Memory B cell (primary cell): Measurements from ENCODE around the gene MNAT1.
"Not testable (repeated sequence)": the region's sequence is repeated elsewhere in the genome, so short reads cannot be mapped to it uniquely, and the experiment has no call there.

Source experiments
- ATAC-seq: fragments of 150-1000 bp; cut with Tn5 transposase; 2 replicates; pipeline ENCODE4 v1.10.0; 2021; ENCODE audit warnings: low read depth, mild to moderate bottlenecking, moderate library complexity
- DNase-seq, 2 donors: peaks; one replicate each; pipeline ENCODE4 v3.0.0; 2022; ENCODE audit warnings: low spot score in 2 of 2
- H3K27ac Mint-ChIP-seq: one replicate; pipeline ENCODE4 v1.8.0; 2022; ENCODE audit warnings: mild to moderate bottlenecking, moderate library complexity, mixed read lengths
- H3K27me3 Mint-ChIP-seq: one replicate; pipeline ENCODE4 v1.8.0; 2022; ENCODE audit warnings: mixed read lengths
- H3K36me3 Mint-ChIP-seq: one replicate; pipeline ENCODE4 v1.8.0; 2022; ENCODE audit warnings: mild to moderate bottlenecking, mixed read lengths
- H3K4me1 Mint-ChIP-seq: one replicate; pipeline ENCODE4 v1.8.0; 2022; ENCODE audit warnings: mixed read lengths
- H3K4me3 Mint-ChIP-seq: one replicate; pipeline ENCODE4 v1.8.0; 2022; ENCODE audit warnings: mild to moderate bottlenecking, moderate library complexity, mixed read lengths
- H3K9me3 Mint-ChIP-seq: one replicate; pipeline ENCODE4 v1.8.0; 2022; ENCODE audit warnings: mixed read lengths

Gene MNAT1

DNA sequence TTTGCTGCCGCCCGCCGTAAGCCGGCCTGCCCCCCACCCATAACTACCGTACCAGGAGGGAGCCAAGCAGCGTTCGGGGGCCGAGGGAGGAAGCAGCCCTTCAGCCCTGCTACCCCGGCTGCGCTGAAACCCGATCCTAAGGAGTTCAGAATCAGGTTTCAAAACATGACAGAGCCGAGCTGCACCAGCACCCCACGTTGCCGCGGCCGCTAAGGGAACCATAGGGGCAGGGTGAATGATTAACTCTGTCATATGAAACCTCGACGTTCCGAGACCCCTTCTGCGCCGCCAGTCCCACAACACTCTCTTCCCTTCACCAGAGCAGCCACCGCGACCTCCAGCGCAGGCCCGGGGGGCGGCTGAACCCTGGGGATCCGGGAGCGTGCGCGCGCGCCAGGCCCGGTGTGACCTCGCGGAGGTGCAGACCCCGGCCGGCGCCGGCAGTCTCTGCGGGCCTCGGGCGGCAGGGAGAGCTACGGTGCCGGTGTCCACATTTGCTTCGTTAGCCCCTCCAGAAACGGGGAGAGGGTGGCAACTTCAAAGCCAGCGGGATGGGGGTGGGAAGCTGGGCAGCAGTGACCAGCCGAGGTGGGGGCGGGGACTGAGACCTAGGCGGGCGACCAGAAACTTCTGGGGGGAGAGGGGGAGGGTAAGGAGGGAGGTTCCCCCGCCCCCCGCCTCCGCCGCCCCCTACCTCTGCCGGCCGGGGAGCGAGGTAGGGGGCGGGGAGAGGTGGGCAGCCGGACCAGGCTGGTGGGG, 12.0 kb upstream of the MNAT1 start:
- no peak overlapping the region for H3K27ac Mint-ChIP-seq
- H3K4me1 Mint-ChIP-seq, result peaks cover 12% of the 10 kb centered on the region
- H3K27me3 Mint-ChIP-seq, result peaks cover 25% of the 10 kb centered on the region
- peak; percentile 18 to 40 for DNase-seq
- H3K36me3 Mint-ChIP-seq, result no peaks in the 10 kb centered on the region
- H3K9me3 Mint-ChIP-seq, result no peaks in the 10 kb centered on the region
- peak; percentile 40 for ATAC-seq
- peak overlapping the region; percentile 97 for H3K4me3 Mint-ChIP-seq

DNA sequence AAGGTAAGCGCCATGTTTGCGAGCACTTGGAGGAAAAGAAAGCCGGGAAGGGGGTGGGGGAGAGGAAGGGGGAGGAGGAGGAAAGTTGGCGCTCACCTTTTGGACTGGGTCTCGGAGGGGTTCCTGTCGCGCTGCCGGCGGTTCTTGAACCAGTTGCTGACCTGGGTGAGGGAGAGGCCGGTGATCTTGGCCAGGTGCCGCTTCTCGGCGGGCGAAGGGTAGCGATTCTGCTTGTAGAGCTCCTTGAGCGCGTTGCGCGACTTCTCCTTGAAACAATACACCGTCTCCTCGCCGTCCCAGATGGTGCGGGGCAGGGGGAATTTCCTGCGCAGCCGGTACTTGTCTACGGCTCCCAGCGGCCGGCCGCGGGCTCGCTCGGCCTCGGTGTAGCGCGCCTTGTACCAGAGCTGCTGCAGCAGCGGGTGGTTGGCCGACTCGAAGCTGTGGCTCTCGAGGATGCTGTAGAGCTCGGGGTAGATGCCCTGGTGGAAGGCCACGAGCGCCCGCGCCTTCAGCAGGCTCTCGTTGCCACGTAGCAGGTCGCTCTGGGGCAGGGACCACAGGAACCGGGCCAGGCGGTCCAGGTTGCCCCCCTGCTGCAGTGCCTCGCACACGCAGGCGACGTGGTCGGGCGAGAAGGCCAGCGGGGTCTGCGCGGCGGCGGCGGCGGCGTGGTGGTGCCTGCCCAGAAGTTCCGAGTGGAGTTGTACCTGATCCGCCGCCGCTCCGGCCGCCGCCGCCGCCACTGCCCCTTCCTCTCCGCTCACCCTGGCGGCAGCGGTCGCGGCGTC, 11.2 kb upstream of the MNAT1 start:
- H3K27ac Mint-ChIP-seq, result no peak overlapping the region
- H3K9me3 Mint-ChIP-seq, result no peaks in the 10 kb centered on the region
- ATAC-seq (peak; percentile 44), DNase-seq (peak; percentile 30 to 44)
- no peaks in the 10 kb centered on the region for H3K36me3 Mint-ChIP-seq
- peak overlapping the region; percentile 97 for H3K4me3 Mint-ChIP-seq
- H3K4me1 Mint-ChIP-seq, result peaks cover 12% of the 10 kb centered on the region
- peaks cover 27% of the 10 kb centered on the region for H3K27me3 Mint-ChIP-seq

DNA sequence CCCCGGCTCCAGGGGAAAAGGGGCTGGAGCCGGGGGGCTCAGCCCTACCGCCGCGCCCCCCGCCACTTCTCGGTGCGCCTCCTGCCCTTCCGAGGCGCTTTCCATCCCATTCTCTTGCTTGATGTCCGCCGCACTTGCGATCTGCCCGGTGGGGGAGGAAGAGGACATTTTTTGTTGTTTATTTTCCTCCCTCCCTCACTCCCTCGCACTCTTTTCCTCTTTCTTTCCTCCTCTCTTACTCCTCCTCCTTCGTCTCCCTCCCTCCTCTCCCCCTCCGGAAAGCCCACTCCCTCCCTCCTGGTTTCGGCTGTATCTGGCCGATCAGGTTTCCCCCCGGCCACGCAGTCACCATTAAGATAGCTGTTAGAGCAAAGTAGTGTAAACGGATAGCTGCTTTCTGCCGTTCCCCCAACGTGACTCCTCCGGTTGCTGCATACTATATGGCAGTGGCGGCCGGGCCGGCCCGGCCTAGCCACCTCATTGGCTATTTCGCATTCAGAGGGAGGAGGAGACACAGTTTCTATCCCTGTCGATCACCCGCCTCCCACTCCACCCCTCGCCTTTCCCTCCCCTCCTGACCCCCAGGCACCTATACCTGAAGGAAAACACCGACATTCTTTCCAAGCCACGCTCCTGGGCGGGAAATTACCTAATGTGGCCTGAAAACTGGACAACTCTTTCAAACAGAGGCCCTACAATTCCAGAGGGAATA, 10.5 kb upstream of the MNAT1 start, which contains the start of gene SIX4:
SIX4 (minus strand) TSS at position 445 of the 712 bp plus-strand sequence; CDS start at position 168, 277 bp downstream.
- Mint-ChIP-seq H3K9me3 (no peaks in the 10 kb centered on the region), H3K27ac (no peak within 1 kb of the TSS), H3K27me3 (peaks cover 27% of the 10 kb centered on the region), H3K4me3 (peak within 1 kb of the TSS; percentile 97), H3K4me1 (peaks cover 12% of the 10 kb centered on the region), H3K36me3 (no peaks in the 10 kb centered on the region)
- ATAC-seq (peak; percentile 36), DNase-seq (peak in 1 of 2 donors; percentile 9)

DNA sequence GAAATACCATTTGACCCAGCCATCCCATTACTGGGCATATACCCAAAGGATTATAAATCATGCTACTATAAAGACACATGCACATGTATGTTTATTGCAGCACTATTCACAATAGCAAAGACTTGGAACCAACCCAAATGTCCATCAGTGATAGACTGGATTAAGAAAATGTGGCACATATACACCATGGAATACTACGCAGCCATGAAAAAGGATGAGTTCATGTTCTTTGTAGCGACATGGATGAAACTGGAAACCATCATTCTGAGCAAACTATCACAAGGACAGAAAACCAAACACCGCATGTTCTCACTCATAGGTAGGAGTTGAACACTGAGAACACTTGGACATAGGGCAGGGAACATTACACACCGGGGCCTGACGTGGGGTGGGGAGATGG, 3.3 kb upstream of the MNAT1 start:
- H3K36me3 Mint-ChIP-seq, DNase-seq, H3K27ac Mint-ChIP-seq, H3K9me3 Mint-ChIP-seq, H3K4me3 Mint-ChIP-seq, ATAC-seq: not testable (repeated sequence)
- H3K27me3 Mint-ChIP-seq, result peaks cover 21% of the 10 kb centered on the region
- peaks cover 13% of the 10 kb centered on the region for H3K4me1 Mint-ChIP-seq

DNA sequence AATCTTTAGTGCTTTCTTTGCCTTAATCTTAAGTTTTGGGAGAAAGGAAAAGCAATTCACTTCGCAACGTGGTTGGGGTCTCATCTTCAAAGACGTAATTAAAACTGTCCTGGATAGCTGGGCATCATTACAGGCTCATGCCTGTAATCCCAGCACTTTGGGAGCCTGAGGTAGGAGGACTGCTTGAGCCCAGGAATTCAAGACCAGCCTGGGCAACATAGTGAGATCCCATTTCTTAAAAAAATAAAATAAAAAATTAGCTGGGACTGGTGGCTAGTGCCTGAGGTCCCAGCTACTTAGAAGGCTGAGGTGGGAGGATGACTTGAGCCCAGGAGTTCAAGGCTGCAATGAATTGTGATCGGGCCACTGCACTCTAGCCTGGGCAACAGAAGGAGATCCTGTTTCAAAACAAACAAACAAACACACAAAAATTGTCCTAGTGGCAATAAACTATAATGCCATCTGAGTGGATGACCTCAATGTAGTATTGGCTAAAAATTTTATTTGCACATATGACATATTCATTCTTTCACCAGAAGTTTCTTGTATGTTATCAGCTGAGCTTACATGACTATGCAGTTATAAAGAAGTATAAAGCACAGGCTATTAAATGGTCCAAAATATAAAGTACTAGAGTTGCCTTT, 1.6 kb upstream of the MNAT1 start:
- DNase-seq (no peak), ATAC-seq (no peak)
- H3K27me3 Mint-ChIP-seq, result peaks cover 13% of the 10 kb centered on the region
- H3K27ac Mint-ChIP-seq, result no peak overlapping the region
- H3K9me3 Mint-ChIP-seq, result no peaks in the 10 kb centered on the region
- peaks cover 3% of the 10 kb centered on the region for H3K36me3 Mint-ChIP-seq
- peaks cover 13% of the 10 kb centered on the region for H3K4me1 Mint-ChIP-seq
- H3K4me3 Mint-ChIP-seq, result no peak overlapping the region

DNA sequence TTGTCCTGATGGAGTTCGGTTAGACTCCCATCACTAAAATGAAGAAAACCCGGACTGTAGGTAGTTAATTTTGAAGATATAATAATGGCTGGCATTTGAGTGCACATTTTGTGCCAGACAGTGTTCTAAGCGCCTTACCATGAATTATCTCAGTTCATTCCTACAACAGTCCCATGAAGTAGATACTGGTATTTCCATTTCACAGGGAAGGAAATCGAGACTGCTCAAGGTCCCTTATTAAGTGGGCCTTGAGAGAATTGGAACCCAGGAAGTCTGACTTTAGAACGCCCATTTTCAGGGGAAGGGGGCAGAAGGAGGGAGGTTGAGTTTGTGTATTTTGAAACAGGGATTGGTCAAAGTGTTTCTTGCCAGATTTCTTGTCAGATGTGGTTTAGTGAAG, 855 bp downstream of the MNAT1 start:
- DNase-seq (no peak), ATAC-seq (no peak)
- H3K9me3 Mint-ChIP-seq, result no peaks in the 10 kb centered on the region
- H3K27me3 Mint-ChIP-seq, result peaks cover 5% of the 10 kb centered on the region
- H3K4me3 Mint-ChIP-seq, result peak overlapping the region; percentile 93
- H3K4me1 Mint-ChIP-seq, result peaks cover 20% of the 10 kb centered on the region
- peaks cover 3% of the 10 kb centered on the region for H3K36me3 Mint-ChIP-seq
- H3K27ac Mint-ChIP-seq, result peak overlapping the region; percentile 97

DNA sequence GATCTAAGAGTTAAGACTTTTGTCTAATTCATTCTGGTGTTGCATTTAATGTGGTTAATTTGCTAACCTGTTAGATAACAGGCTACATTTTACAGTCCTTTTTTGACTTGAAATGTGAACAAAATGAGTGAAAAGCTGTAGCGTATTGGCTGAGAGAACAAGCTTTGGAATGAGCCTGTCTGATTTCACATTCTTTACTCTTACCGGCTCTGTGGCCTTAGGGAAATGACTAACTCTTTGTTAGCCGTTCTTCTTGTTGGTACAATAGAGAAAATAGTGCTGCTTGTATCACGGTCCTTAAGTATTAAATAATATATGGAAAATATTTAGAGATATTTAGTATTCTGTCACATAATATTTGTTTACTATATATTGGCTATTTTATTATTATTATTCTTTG, 1.9 kb downstream of the MNAT1 start:
- H3K27me3 Mint-ChIP-seq, result no peaks in the 10 kb centered on the region
- H3K9me3 Mint-ChIP-seq, result no peaks in the 10 kb centered on the region
- no peak for ATAC-seq
- no peak overlapping the region for H3K4me3 Mint-ChIP-seq
- peaks cover 20% of the 10 kb centered on the region for H3K4me1 Mint-ChIP-seq
- no peak for DNase-seq
- no peak overlapping the region for H3K27ac Mint-ChIP-seq
- no peaks in the 10 kb centered on the region for H3K36me3 Mint-ChIP-seq

DNA sequence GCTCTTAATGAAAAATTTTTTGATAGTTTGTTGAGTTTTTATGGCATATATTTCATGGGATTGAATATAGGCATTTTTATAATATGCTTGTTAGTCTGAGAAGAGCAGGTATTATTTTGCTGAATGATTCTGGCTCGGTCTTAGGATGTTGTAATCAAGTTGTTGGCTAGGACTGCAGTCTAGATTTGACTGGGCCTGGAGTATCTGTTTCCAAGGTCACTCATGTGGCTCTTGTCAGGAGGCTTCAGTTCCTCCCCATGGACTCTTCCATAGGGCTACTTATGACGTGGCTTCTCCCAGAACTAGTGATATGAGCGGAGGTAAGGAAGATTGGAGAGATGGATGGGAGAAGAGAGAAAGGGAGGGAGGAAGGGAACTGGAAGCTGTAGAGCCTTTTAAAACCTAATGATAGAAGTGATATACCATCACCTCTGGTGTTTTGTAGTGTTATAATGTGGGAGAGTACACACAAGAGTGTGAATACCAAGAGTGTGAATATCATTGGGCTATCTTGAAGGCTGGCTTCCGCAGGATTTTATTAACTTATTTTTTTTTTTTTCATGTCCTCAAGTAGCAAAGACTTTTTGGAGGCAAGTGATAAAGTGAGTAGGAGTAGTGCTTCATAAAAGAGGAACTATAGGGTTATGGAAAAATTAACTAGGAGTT, 4.4 kb downstream of the MNAT1 start:
- no peaks in the 10 kb centered on the region for H3K27me3 Mint-ChIP-seq
- H3K9me3 Mint-ChIP-seq, result no peaks in the 10 kb centered on the region
- ATAC-seq (no peak), DNase-seq (no peak)
- H3K27ac Mint-ChIP-seq, result no peak overlapping the region
- peaks cover 20% of the 10 kb centered on the region for H3K4me1 Mint-ChIP-seq
- H3K4me3 Mint-ChIP-seq, result no peak overlapping the region
- H3K36me3 Mint-ChIP-seq, result peaks cover 5% of the 10 kb centered on the region

DNA sequence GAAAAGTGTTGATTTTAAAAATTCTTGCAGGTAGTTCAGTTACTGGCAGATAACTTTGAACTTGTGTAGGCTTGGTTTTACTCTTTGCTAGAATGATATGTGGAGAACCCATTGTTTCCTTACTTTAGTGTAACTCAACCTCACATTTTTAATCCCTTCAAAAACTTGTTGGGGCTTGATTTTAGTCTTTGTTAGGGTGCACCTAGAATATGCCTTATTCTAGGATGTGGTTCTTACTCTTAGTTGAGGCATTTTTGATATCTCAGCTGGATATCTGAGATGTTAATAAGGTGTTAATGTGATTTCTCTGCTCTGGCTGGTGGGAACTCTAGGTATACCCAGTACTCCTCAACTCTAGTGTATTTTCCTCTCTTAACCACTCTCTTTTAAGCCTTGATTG, 10.0 kb downstream of the MNAT1 start:
- ATAC-seq, result no peak

DNA sequence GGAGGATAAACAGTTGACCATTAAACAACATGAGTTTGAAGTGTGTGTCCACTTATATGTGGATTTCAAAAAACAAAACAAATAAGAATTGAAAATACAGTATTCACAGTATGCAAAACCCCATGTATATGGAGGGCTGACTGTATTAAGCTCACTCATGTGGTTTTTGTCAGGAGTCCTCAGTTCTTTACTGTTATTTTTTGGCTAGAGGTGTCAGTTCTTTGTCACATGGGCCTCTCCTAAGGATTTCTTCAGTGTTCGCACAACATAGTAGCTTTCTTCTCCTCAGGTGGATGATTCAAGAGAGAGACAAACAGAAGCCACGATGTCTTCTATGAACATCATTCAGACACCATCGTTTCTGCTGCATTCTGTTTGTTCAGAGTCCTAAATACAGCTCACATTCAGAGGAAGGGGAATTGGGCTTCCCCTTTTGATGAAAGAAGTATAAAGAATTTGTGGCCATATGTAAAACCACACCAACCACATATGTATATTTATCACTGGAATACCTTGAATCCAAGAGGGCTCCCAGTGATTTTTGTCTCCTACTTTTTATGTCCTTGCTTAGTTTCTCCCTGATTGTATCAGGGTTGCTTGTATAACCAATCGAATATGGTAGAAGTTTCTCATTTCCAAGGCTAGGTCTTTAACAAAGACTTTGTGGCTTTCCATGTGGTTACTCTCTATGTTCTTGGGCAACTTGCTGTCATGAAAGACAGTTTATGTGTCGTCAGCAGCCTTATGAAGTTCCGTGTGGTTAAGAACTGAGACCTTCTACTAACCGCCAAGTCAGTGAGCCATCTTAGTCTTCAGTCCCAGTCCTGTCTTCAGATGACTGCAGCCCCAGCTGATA, 18.9 kb downstream of the MNAT1 start:
- ATAC-seq (peak; percentile 95), DNase-seq (peak in 1 of 2 donors; percentile 34)
- Mint-ChIP-seq H3K4me1 (peaks cover 20% of the 10 kb centered on the region), H3K27ac (peak overlapping the region; percentile 84), H3K4me3 (no peak overlapping the region), H3K9me3 (no peaks in the 10 kb centered on the region), H3K27me3 (no peaks in the 10 kb centered on the region), H3K36me3 (peaks cover 1% of the 10 kb centered on the region)

More for the DNA sequence above, 10.0 kb downstream of the MNAT1 start:
- Mint-ChIP-seq H3K36me3 (peaks cover 11% of the 10 kb centered on the region), H3K4me1 (peaks cover 11% of the 10 kb centered on the region), H3K9me3 (no peaks in the 10 kb centered on the region), H3K27ac (no peak overlapping the region), H3K27me3 (no peaks in the 10 kb centered on the region), H3K4me3 (no peak overlapping the region)
- no peak for DNase-seq

DNA sequence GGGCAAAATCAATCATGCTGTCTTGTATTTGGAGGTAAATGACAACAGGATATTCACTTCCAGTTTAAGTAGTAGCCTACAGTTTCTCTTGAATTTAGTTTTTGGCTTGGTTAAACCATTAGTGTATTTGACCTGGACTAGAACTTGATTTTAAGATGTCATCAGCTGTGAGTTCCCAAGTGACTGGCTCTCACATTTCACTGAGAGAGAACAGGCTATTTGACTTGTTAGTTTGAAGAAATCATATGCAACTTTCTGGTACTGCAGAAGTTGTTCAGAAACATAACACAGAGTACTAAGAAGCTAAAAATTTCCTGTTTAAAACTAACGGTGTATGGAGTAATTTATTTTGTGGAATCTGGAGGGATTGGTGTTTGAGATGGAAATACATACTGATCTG, 22.3 kb downstream of the MNAT1 start:
- DNase-seq (no peak), ATAC-seq (no peak)
- peaks cover 1% of the 10 kb centered on the region for H3K36me3 Mint-ChIP-seq
- H3K9me3 Mint-ChIP-seq, result no peaks in the 10 kb centered on the region
- peaks cover 22% of the 10 kb centered on the region for H3K4me1 Mint-ChIP-seq
- no peak overlapping the region for H3K27ac Mint-ChIP-seq
- no peaks in the 10 kb centered on the region for H3K27me3 Mint-ChIP-seq
- H3K4me3 Mint-ChIP-seq, result no peak overlapping the region

DNA sequence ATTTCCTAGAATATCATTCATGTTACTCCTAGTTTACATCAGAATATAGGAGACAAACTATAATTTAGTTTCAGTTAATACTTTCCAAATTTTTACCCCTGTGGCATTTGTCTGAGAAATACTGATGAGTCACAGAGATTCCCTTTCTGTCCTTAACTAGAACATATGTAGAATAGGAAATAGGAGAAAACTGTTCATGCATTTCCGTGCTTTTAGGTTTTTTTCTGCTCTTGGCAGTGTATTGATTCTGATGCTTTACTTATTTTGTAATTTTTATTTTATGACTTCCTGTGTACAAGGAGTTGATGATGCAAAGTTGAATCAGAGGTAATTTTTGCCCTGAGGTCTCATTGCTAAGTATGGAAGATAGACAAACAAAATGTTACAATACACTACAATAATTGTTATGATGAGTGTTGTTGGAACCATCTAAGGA, 23.0 kb downstream of the MNAT1 start:
- DNase-seq (no peak), ATAC-seq (no peak)
- no peaks in the 10 kb centered on the region for H3K9me3 Mint-ChIP-seq
- H3K4me1 Mint-ChIP-seq, result peaks cover 22% of the 10 kb centered on the region
- no peak overlapping the region for H3K4me3 Mint-ChIP-seq
- no peak overlapping the region for H3K27ac Mint-ChIP-seq
- H3K36me3 Mint-ChIP-seq, result peaks cover 1% of the 10 kb centered on the region
- no peaks in the 10 kb centered on the region for H3K27me3 Mint-ChIP-seq
